ENCODE data around the gene IL23A.

IL23A gene

GRCh38 chr12:56374726-56375597 lies 36.3 kb downstream of the IL23A start:
- TF ChIP-seq POLR2AphosphoS5 (IDR thresholded peaks at IDR 0.05; ENCODE audit: low read depth, low read length) (no peak), TAF1 (IDR thresholded peaks at IDR 0.05; ENCODE audit: borderline replicate concordance, low read depth, low read length) (no peak), POLR2A (IDR thresholded peaks at IDR 0.05; ENCODE audit: low read depth, low read length) (no peak)
- DNase-seq (ENCODE audit: insufficient read length) (no peak), FAIRE-seq (peak; percentile 33)

- TF ChIP-seq TAF1 (IDR thresholded peaks at IDR 0.05; ENCODE audit: borderline replicate concordance, low read depth, low read length) (0 out of 2 replicates have a peak, but pooled peaks have one; percentile 10), POLR2A (IDR thresholded peaks at IDR 0.05; ENCODE audit: low read depth, low read length) (no peak)
- no peak for DNase-seq (ENCODE audit: insufficient read length)
- FAIRE-seq: no peak
Measured at GRCh38 chr12:56375598-56376434, 37.1 kb downstream of the IL23A start.

- DNase-seq (ENCODE audit: insufficient read length) (no peak), FAIRE-seq (no peak)
Measured at GRCh38 chr12:56377310-56377988, 38.8 kb downstream of the IL23A start.

GRCh38 chr12:56377989-56378316 lies 39.3 kb downstream of the IL23A start:
- TF ChIP-seq POLR2A (IDR thresholded peaks at IDR 0.05; ENCODE audit: low read depth, low read length) (no peak), TAF1 (IDR thresholded peaks at IDR 0.05; ENCODE audit: borderline replicate concordance, low read depth, low read length) (no peak)
- DNase-seq (ENCODE audit: insufficient read length) (no peak), FAIRE-seq (no peak)

More at GRCh38 chr12:56377310-56377988, 38.8 kb downstream of the IL23A start:
- TF ChIP-seq POLR2A (IDR thresholded peaks at IDR 0.05; ENCODE audit: low read depth, low read length) (no peak), POLR2AphosphoS5 (IDR thresholded peaks at IDR 0.05; ENCODE audit: low read depth, low read length) (no peak), TAF1 (IDR thresholded peaks at IDR 0.05; ENCODE audit: borderline replicate concordance, low read depth, low read length) (no peak)

GRCh38 chr12:56382611-56383010 lies 43.9 kb downstream of the IL23A start:
- no peak for DNase-seq (ENCODE audit: insufficient read length)
- no peak for FAIRE-seq
- TF ChIP-seq POLR2A (IDR thresholded peaks at IDR 0.05; ENCODE audit: low read depth, low read length) (no peak), TAF1 (IDR thresholded peaks at IDR 0.05; ENCODE audit: borderline replicate concordance, low read depth, low read length) (no peak), POLR2AphosphoS5 (IDR thresholded peaks at IDR 0.05; ENCODE audit: low read depth, low read length) (no peak)

- FAIRE-seq (no peak), DNase-seq (ENCODE audit: insufficient read length) (no peak)
- no peak for TF ChIP-seq POLR2A (IDR thresholded peaks at IDR 0.05; ENCODE audit: low read depth, low read length)
- TF ChIP-seq TAF1 (IDR thresholded peaks at IDR 0.05; ENCODE audit: borderline replicate concordance, low read depth, low read length): no peak
- TF ChIP-seq POLR2AphosphoS5 (IDR thresholded peaks at IDR 0.05; ENCODE audit: low read depth, low read length): no peak
Measured at GRCh38 chr12:56385873-56386272, 47.2 kb downstream of the IL23A start.

GRCh38 chr12:56387152-56387736 lies 48.6 kb downstream of the IL23A start:
- no peak for FAIRE-seq
- TF ChIP-seq POLR2AphosphoS5 (IDR thresholded peaks at IDR 0.05; ENCODE audit: low read depth, low read length) (no peak), TAF1 (IDR thresholded peaks at IDR 0.05; ENCODE audit: borderline replicate concordance, low read depth, low read length) (no peak), POLR2A (IDR thresholded peaks at IDR 0.05; ENCODE audit: low read depth, low read length) (no peak)
- DNase-seq (ENCODE audit: insufficient read length): no peak

GRCh38 chr12:56389412-56389811 lies 50.7 kb downstream of the IL23A start:
- DNase-seq (ENCODE audit: insufficient read length) (no peak), FAIRE-seq (no peak)
- TF ChIP-seq TAF1 (IDR thresholded peaks at IDR 0.05; ENCODE audit: borderline replicate concordance, low read depth, low read length) (no peak), POLR2A (IDR thresholded peaks at IDR 0.05; ENCODE audit: low read depth, low read length) (no peak), POLR2AphosphoS5 (IDR thresholded peaks at IDR 0.05; ENCODE audit: low read depth, low read length) (no peak)
